CD14-positive monocyte (primary cell): ENCODE results near the gene LYRM1. TPM values are rescaled to one million over a fixed set of nuclear protein-coding genes. Genes with fewer than 3 reads are reported as not detected.

Experiments
- DNase-seq, 3 donors: peaks; one replicate each; pipeline ENCODE4 v3.0.0-alpha.2; 2011 to 2022
- H2AFZ ChIP-seq: 2 replicates; pipeline ENCODE4 v1.6.0; 2012; ENCODE audit warnings: mild to moderate bottlenecking, low read depth, low read length, inconsistent platforms; ENCODE audit not compliant: insufficient read depth, poor library complexity, severe bottlenecking
- H3K27ac ChIP-seq, 2 donors: 1 replicate in 1 of 2; 2 replicates in 1 of 2; pipeline ENCODE4 v1.5.1; 2012 to 2013; ENCODE audit warnings: low read length in 2 of 2, control low read depth in 1 of 2, inconsistent platforms in 1 of 2, low read depth in 1 of 2, mild to moderate bottlenecking in 1 of 2
- H3K27me3 ChIP-seq, 2 donors: one replicate each; pipeline versions ENCODE4 v1.6.0 to v1.6.1; 2011 to 2013; ENCODE audit warnings: low read length in 2 of 2; ENCODE audit not compliant: control insufficient read depth in 2 of 2, insufficient read depth in 2 of 2
- H3K36me3 ChIP-seq, 2 donors: replicated peaks in 1 of 2; 1 replicate in 1 of 2; 2 replicates in 1 of 2; pipeline versions ENCODE4 v1.5.1 to v1.6.1; 2012 to 2013; ENCODE audit warnings: low read length in 2 of 2, control low read depth in 1 of 2, inconsistent platforms in 1 of 2, mild to moderate bottlenecking in 1 of 2; ENCODE audit not compliant: insufficient read depth in 2 of 2, control insufficient read depth in 1 of 2
- H3K4me1 ChIP-seq, 2 donors: 1 replicate in 1 of 2; 2 replicates in 1 of 2; pipeline versions ENCODE4 v1.5.1 to v1.6.1; 2012 to 2013; ENCODE audit warnings: low read length in 2 of 2, control low read depth in 1 of 2, inconsistent platforms in 1 of 2, mild to moderate bottlenecking in 1 of 2, moderate library complexity in 1 of 2; ENCODE audit not compliant: insufficient read depth in 2 of 2, control insufficient read depth in 1 of 2
- H3K4me2 ChIP-seq: replicated peaks from 2 replicates; pipeline ENCODE3; 2012; ENCODE audit warnings: low read length, moderate library complexity, mild to moderate bottlenecking; ENCODE audit not compliant: poor library complexity, severe bottlenecking; ENCODE audit errors: extremely low read depth
- H3K4me3 ChIP-seq, 3 experiments: fragments of 200-600 bp in 1 of 3; sonication (generic) in 1 of 3; replicated peaks in 1 of 3; 1 replicate in 2 of 3; 2 replicates in 1 of 3; pipeline ENCODE4 v1.5.1; 2011 to 2013; ENCODE audit warnings: low read length in 3 of 3, mild to moderate bottlenecking in 3 of 3, control low read depth in 2 of 3, low read depth in 2 of 3, inconsistent platforms in 1 of 3, moderate library complexity in 1 of 3
- H3K79me2 ChIP-seq: 2 replicates; pipeline ENCODE4 v1.6.0; 2012; ENCODE audit warnings: mild to moderate bottlenecking, control low read depth, inconsistent platforms, low read length, moderate library complexity; ENCODE audit not compliant: insufficient read depth
- H3K9ac ChIP-seq: 2 replicates; pipeline ENCODE4 v1.6.0; 2017; ENCODE audit warnings: low read length, mild to moderate bottlenecking; ENCODE audit not compliant: insufficient read depth, poor library complexity, severe bottlenecking
- H3K9me3 ChIP-seq, 2 donors: replicated peaks in 1 of 2; 1 replicate in 1 of 2; 2 replicates in 1 of 2; pipeline versions ENCODE4 v1.5.1 to v1.6.1; 2012 to 2013; ENCODE audit warnings: low read length in 2 of 2, control low read depth in 1 of 2; ENCODE audit not compliant: control insufficient read depth in 1 of 2, insufficient read depth in 1 of 2
- H4K20me1 ChIP-seq: 2 replicates; pipeline ENCODE4 v1.6.0; 2012; ENCODE audit warnings: mild to moderate bottlenecking, low read length, control low read depth, moderate library complexity; ENCODE audit not compliant: insufficient read depth
- H3K27ac Mint-ChIP-seq, 7 donors: one replicate each; pipeline ENCODE4 v1.8.0; 2020; ENCODE audit warnings: mild to moderate bottlenecking in 7 of 7, mixed read lengths in 7 of 7, moderate library complexity in 6 of 7, inconsistent platforms in 2 of 7
- H3K27me3 Mint-ChIP-seq, 3 donors: one replicate each; pipeline ENCODE4 v1.8.0; 2021 to 2022; ENCODE audit warnings: low read depth in 3 of 3, mild to moderate bottlenecking in 3 of 3, mixed read lengths in 3 of 3, moderate library complexity in 3 of 3, inconsistent platforms in 1 of 3
- H3K36me3 Mint-ChIP-seq, 2 donors: one replicate each; pipeline ENCODE4 v1.8.0; 2020; ENCODE audit warnings: mixed read lengths in 2 of 2, inconsistent platforms in 1 of 2, mild to moderate bottlenecking in 1 of 2
- H3K4me1 Mint-ChIP-seq: one replicate; pipeline ENCODE4 v1.8.0; 2020; ENCODE audit warnings: mild to moderate bottlenecking, mixed read lengths
- H3K4me3 Mint-ChIP-seq, 2 donors: one replicate each; pipeline ENCODE4 v1.8.0; 2020; ENCODE audit warnings: mild to moderate bottlenecking in 2 of 2, mixed read lengths in 2 of 2, moderate library complexity in 1 of 2
- H3K9me3 Mint-ChIP-seq, 7 donors: one replicate each; pipeline ENCODE4 v1.8.0; 2020 to 2022; ENCODE audit warnings: mixed read lengths in 7 of 7, mild to moderate bottlenecking in 6 of 7, moderate library complexity in 6 of 7, inconsistent platforms in 2 of 7
- CTCF ChIP-seq: fragments of 200-600 bp; IDR thresholded peaks from one replicate; pipeline ENCODE4 v1.8.0; 2022; ENCODE audit warnings: antibody characterized with exemption, mild to moderate bottlenecking
- WGBS: methylation state at CpG from one replicate; pipeline ENCODE4 v1.1.5; 2013; ENCODE audit warnings: missing lambda C conversion rate; ENCODE audit not compliant: insufficient coverage; 5-methylcytosine and 5-hydroxymethylcytosine counted together
- intact Hi-C, 2 donors: fragments of 100-400 bp; cut with micrococcal nuclease; formaldehyde crosslinking; loops; one replicate each; pipeline versions ENCODE4 v1.15.0 to v1.15.1; 2023
- polyA plus RNA-seq, 3 donors: library from polyadenylated mRNA; depleted of rRNA in 1 of 3; unstranded in 2 of 3; stranded (reverse) in 1 of 3; fragments of 300-500 nt in 2 of 3; fragments of >200 nt in 1 of 3; fragmentation: Illumina TruSeq in 2 of 3; gene quantifications; 1 replicate in 2 of 3; 2 replicates in 1 of 3; pipeline ENCODE4 v1.2.3, GENCODE V29; 2012 to 2021

The LYRM1 gene
- polyA plus RNA-seq, 3 donors: 14.8 to 29.5 (median 25.5) TPM

- DNase-seq: no peak
- H3K79me2 ChIP-seq: no peaks in the 10 kb centered on the region
- peaks cover 0 to 13% of the 10 kb centered on the region in 2 donors for H3K36me3 ChIP-seq
- peaks cover 0 to 3% (median 0%) of the 10 kb centered on the region in 7 donors for H3K9me3 Mint-ChIP-seq
- no peak overlapping the region for H3K9ac ChIP-seq
- WGBS: no CpG with 5 or more reads among the region's 5 CpGs
- H3K9me3 ChIP-seq: no peaks in the 10 kb centered on the region
- peaks cover 10 to 11% of the 10 kb centered on the region in 2 donors for H3K36me3 Mint-ChIP-seq
- no peak overlapping the region for H3K27ac ChIP-seq
- no peak overlapping the region for H3K4me3 Mint-ChIP-seq
- no peak overlapping the region for H3K4me2 ChIP-seq
- H3K27me3 Mint-ChIP-seq: peaks cover 0 to 3% (median 2%) of the 10 kb centered on the region in 3 donors
- peaks cover 15% of the 10 kb centered on the region for H3K4me1 Mint-ChIP-seq
- no peaks in the 10 kb centered on the region for H3K27me3 ChIP-seq
- H3K27ac Mint-ChIP-seq: peak overlapping the region in 1 of 7 donors; percentile 16
- intact Hi-C loops: no loop called here
- no peak overlapping the region for H2AFZ ChIP-seq
- no peak for TF ChIP-seq CTCF
- no peak overlapping the region for H3K4me3 ChIP-seq
- no peaks in the 10 kb centered on the region for H4K20me1 ChIP-seq
- H3K4me1 ChIP-seq: peaks cover 10 to 14% of the 10 kb centered on the region in 2 donors
Measured at GRCh38 chr16:20920091-20920490, 19.5 kb downstream of the LYRM1 start.

GRCh38 chr16:20920799-20921198, 20.2 kb downstream of the LYRM1 start:
- Mint-ChIP-seq H3K4me1 (peaks cover 11% of the 10 kb centered on the region), H3K27me3 (peaks cover 0 to 3% (median 2%) of the 10 kb centered on the region in 3 donors), H3K9me3 (peaks cover 0 to 3% (median 0%) of the 10 kb centered on the region in 7 donors), H3K27ac (no peak overlapping the region), H3K36me3 (peaks cover 9% of the 10 kb centered on the region in 2 donors), H3K4me3 (no peak overlapping the region)
- peaks cover 10 to 14% of the 10 kb centered on the region in 2 donors for H3K4me1 ChIP-seq
- no peak overlapping the region for H3K4me3 ChIP-seq
- H3K9ac ChIP-seq: no peak overlapping the region
- no peak for DNase-seq
- no peak overlapping the region for H2AFZ ChIP-seq
- H4K20me1 ChIP-seq: no peaks in the 10 kb centered on the region
- no peaks in the 10 kb centered on the region for H3K79me2 ChIP-seq
- WGBS: no CpG with 5 or more reads among the region's 2 CpGs
- no peak for TF ChIP-seq CTCF
- H3K36me3 ChIP-seq: peaks cover 0 to 13% of the 10 kb centered on the region in 2 donors
- no peak overlapping the region for H3K27ac ChIP-seq
- H3K27me3 ChIP-seq: no peaks in the 10 kb centered on the region
- H3K9me3 ChIP-seq: no peaks in the 10 kb centered on the region
- no peak overlapping the region for H3K4me2 ChIP-seq
- intact Hi-C loops: no loop called here
